ENCODE measurements around the gene SLC44A3. TPM values are rescaled to one million over a fixed set of nuclear protein-coding genes. Genes with fewer than 3 reads are reported as not detected.

Gene SLC44A3
- polyA plus RNA-seq, 3 donors = not detected

GRCh38 chr1:94926915-94927404 is 106.8 kb downstream of the SLC44A3 start, which contains the start of gene CNN3:
CNN3 (minus strand) TSS chr1:94927110; CDS start chr1:94926894, 216 bp downstream.
- H3K27ac ChIP-seq (ENCODE audit: low read depth in 1 of 2, low read length in 2 of 2) = no peak within 1 kb of the TSS

More at GRCh38 chr1:94926915-94927404, 106.8 kb downstream of the SLC44A3 start, which contains the start of gene CNN3:
- Histone ChIP-seq H3K9me3 (replicated peaks in 1 of 2; ENCODE audit: control insufficient read depth in 1 of 2, insufficient read depth in 1 of 2, low read length in 2 of 2) (no peaks in the 10 kb centered on the region), H4K20me1 (ENCODE audit: insufficient read depth, low read length) (no peaks in the 10 kb centered on the region), H3K4me1 (ENCODE audit: control insufficient read depth in 1 of 2, insufficient read depth in 2 of 2, low read length in 2 of 2) (peaks cover 9 to 20% of the 10 kb centered on the region in 2 donors), H3K4me3 (replicated peaks in 1 of 3; ENCODE audit: low read depth in 2 of 3, low read length in 3 of 3) (peak within 1 kb of the TSS in 2 of 3 experiments; percentile 6 to 61), H3K36me3 (replicated peaks in 1 of 2; ENCODE audit: control insufficient read depth in 1 of 2, insufficient read depth in 2 of 2, low read length in 2 of 2) (no peaks in the 10 kb centered on the region), H3K79me2 (ENCODE audit: insufficient read depth, low read length) (no peaks in the 10 kb centered on the region), H3K9ac (ENCODE audit: insufficient read depth, low read length, poor library complexity, severe bottlenecking) (peak within 1 kb of the TSS; percentile 15), H2AFZ (ENCODE audit: insufficient read depth, low read depth, low read length, poor library complexity, severe bottlenecking) (peak within 1 kb of the TSS; percentile 61), H3K27me3 (ENCODE audit: control insufficient read depth in 2 of 2, insufficient read depth in 2 of 2, low read length in 2 of 2) (peaks cover 54 to 67% of the 10 kb centered on the region in 2 donors), H3K4me2 (replicated peaks; ENCODE audit: extremely low read depth, low read length, poor library complexity, severe bottlenecking) (peak within 1 kb of the TSS; percentile 72)
- peaks cover 12% of the 10 kb centered on the region for H3K4me1 Mint-ChIP-seq
- H3K27ac Mint-ChIP-seq = peak within 1 kb of the TSS in 1 of 7 donors; percentile 41
- WGBS (ENCODE audit: insufficient coverage) = under 1% methylated on average over 53 of the region's 57 CpGs
- peaks cover 54 to 77% (median 65%) of the 10 kb centered on the region in 3 donors for H3K27me3 Mint-ChIP-seq (ENCODE audit: low read depth in 3 of 3)
- peak within 1 kb of the TSS; percentile 73 to 93 for H3K4me3 Mint-ChIP-seq
- no peak for TF ChIP-seq CTCF (IDR thresholded peaks at IDR 0.05)
- DNase-seq = peak; percentile 5 to 41 (median 5)
- peaks cover 0 to 19% (median 8%) of the 10 kb centered on the region in 7 donors for H3K9me3 Mint-ChIP-seq
- intact Hi-C loops (cut with micrococcal nuclease) = no loop called here
- H3K36me3 Mint-ChIP-seq = peaks cover 3 to 10% of the 10 kb centered on the region in 2 donors
